ENCODE results near the gene BICDL2. TPM values are rescaled to one million over a fixed set of nuclear protein-coding genes. Genes with fewer than 3 reads are reported as not detected.

Gene BICDL2
- total and polyA plus RNA-seq, 2 of the 8 experiments (the other 6 are each of a cell fraction or from before 2014, with no cell fraction given): 7.3 to 15.9 TPM

DNA sequence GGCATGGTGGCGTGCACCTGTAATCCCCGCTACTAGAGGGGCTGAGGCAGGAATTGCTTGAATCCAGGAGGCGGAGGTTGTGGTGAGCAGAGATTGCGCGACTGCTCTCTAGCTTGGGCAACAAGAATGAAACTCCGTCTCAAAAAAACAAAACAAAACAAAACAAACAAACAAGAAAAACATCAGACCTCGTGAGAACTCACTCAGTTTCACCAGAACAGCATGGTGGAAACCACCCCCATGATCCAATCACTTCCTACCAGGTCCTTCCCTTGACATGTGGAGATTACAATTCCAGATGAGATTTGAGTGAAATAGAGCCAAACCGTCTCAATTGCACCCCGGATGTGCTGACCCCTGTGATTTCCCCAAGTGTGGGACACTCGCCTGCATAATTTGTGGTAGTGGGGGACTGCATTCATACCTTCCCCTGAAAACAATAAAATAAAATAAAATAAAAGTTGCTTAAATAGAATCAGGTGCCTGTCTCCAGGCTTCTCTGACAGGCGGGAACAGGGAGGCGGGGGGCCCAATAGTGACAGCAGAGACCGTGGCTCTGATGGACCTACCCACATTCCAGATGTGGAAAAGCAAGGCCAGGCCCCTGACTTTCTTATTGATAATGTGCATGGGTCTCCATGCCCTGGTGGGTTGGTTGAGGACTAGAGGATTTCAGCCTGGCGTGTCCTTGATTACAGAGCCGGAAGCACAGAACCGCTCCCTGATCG, 49.3 kb upstream of the BICDL2 start:
- Histone ChIP-seq H3K4ac (replicated peaks; ENCODE audit: insufficient read length, low read depth, low read length) (no peak overlapping the region), H4K5ac (ENCODE audit: insufficient read length, low read depth, low read length) (no peak overlapping the region), H3K36me3 (ENCODE audit: control insufficient read depth in 2 of 4, insufficient read depth in 4 of 4, low read length in 3 of 4) (peaks cover 14 to 31% (median 24%) of the 10 kb centered on the region in 4 experiments), H3K23ac (ENCODE audit: insufficient read length) (no peak overlapping the region), H2BK20ac (ENCODE audit: low read length) (no peak overlapping the region), H2AK5ac (ENCODE audit: low read depth, low read length) (no peak overlapping the region), H3K27ac (ENCODE audit: low read depth, low read length) (no peak overlapping the region), H3K9me3 (ENCODE audit: insufficient read depth in 2 of 2, low read depth in 1 of 2, low read length in 1 of 2) (no peaks in the 10 kb centered on the region), H2BK5ac (ENCODE audit: low read depth, low read length) (no peak overlapping the region), H3K9ac (replicated peaks in 1 of 4; ENCODE audit: extremely low read depth in 1 of 4, low read depth in 3 of 4, low read length in 3 of 4) (no peak overlapping the region), H2BK120ac (replicated peaks; ENCODE audit: low read depth, low read length) (no peak overlapping the region), H3K27me3 (replicated peaks in 1 of 4; ENCODE audit: control insufficient read depth in 3 of 4, extremely low read depth in 1 of 4, insufficient read depth in 3 of 4, low read length in 3 of 4) (no peaks in the 10 kb centered on the region), H4K8ac (ENCODE audit: extremely low read depth, insufficient read depth, low read length) (peak overlapping the region; percentile 36; the same call in 1 of the 2 replicates), H4K91ac (replicated peaks; ENCODE audit: insufficient read length, low read length) (no peak overlapping the region), H3K4me2 (ENCODE audit: insufficient read depth in 1 of 2, low read depth in 2 of 2, low read length in 2 of 2) (no peak overlapping the region), H3K4me3 (ENCODE audit: extremely low read depth in 1 of 4, insufficient read depth in 2 of 4, low read depth in 3 of 4, low read length in 4 of 4) (no peak overlapping the region), H3K23me2 (ENCODE audit: low read depth, low read length) (no peaks in the 10 kb centered on the region), H2BK15ac (ENCODE audit: low read length) (no peak overlapping the region), H4K20me1 (replicated peaks in 1 of 2; ENCODE audit: control insufficient read depth in 1 of 2, insufficient read depth in 2 of 2, low read length in 2 of 2) (peaks cover 13 to 18% of the 10 kb centered on the region in 2 experiments), H3K79me2 (ENCODE audit: control insufficient read depth in 1 of 2, insufficient read depth in 2 of 2, low read length in 2 of 2) (no peaks in the 10 kb centered on the region; a peak in 1 of 4 replicates), H3K79me1 (ENCODE audit: low read depth, low read length) (peaks cover 3% of the 10 kb centered on the region), H3K4me1 (replicated peaks in 1 of 4; ENCODE audit: control insufficient read depth in 3 of 4, insufficient read depth in 4 of 4, low read length in 3 of 4) (peaks cover 0 to 6% (median 5%) of the 10 kb centered on the region in 4 experiments; a peak in 6 of 7 replicates), H3K18ac (ENCODE audit: extremely low read depth, low read length) (no peak overlapping the region), H2BK12ac (ENCODE audit: low read depth, low read length) (no peak overlapping the region), H3K56ac (replicated peaks; ENCODE audit: insufficient read length, low read depth, low read length) (no peak overlapping the region), H2AFZ (ENCODE audit: low read length) (no peak overlapping the region), H3K14ac (ENCODE audit: insufficient read length) (no peak overlapping the region)
- DNase-seq (ENCODE audit: low read depth in 1 of 2, low spot score in 2 of 2) (no peak), FAIRE-seq (no peak)
- TF ChIP-seq RFX5 (IDR thresholded peaks at IDR 0.05; ENCODE audit: borderline replicate concordance, low read depth, low read length) (no peak), SP2 (IDR thresholded peaks at IDR 0.05; ENCODE audit: low read length) (no peak)
- WGBS, 2 experiments (ENCODE audit: extremely low coverage in 1 of 2, insufficient coverage in 1 of 2, insufficient read length in 1 of 2, insufficient replicate concordance in 2 of 2, low coverage in 1 of 2, low lambda C conversion rate in 2 of 2, missing lambda C conversion rate in 1 of 2): 95% methylated on average over 17 of the region's 17 CpGs; no CpG with 5 or more reads in 1 of the 2 experiments
- POLR2A ChIA-PET (ENCODE audit: partially characterized antibody): interaction anchor here (0.8 to 5.5 kb wide), 9 partner anchors 13 to 52 kb away, joined by 3 to 137 read pairs (median 5); partner anchors contain the start of gene ZSCAN10
- CTCF ChIA-PET (ENCODE audit: partially characterized antibody): interaction anchor here (1.2 to 4.8 kb wide), 3 partner anchors 13 to 43 kb away, joined by 3 to 30 read pairs (median 14); partner anchors contain the start of gene ZSCAN10

Data from H1 (cell line).